Left ventricle myocardium inferior (tissue), 1 donor: ENCODE results near the gene PCA3. TPM values are rescaled to one million over a fixed set of nuclear protein-coding genes. Genes with fewer than 3 reads are reported as not detected.
A peak's percentile ranks its signal among the peaks of the same experiment; 100 is the strongest.

ENCODE experiments used
- DNase-seq: peaks from one replicate; pipeline ENCODE4 v3.0.0-alpha.2; 2020
- H3K27ac ChIP-seq: fragments of 200-600 bp; replicated peaks from 2 replicates; pipeline ENCODE4 v1.8.0; 2021
- H3K27me3 ChIP-seq: fragments of 200-600 bp; 2 replicates; pipeline ENCODE4 v1.8.0; 2021; ENCODE audit warnings: low read depth
- H3K36me3 ChIP-seq: fragments of 200-600 bp; 2 replicates; pipeline ENCODE4 v1.8.0; 2021
- H3K4me1 ChIP-seq: fragments of 200-600 bp; 2 replicates; pipeline ENCODE4 v1.8.0; 2021
- H3K4me3 ChIP-seq: fragments of 200-600 bp; 2 replicates; pipeline ENCODE4 v1.8.0; 2021; ENCODE audit warnings: mild to moderate bottlenecking, moderate library complexity
- H3K9me3 ChIP-seq: fragments of 200-600 bp; replicated peaks from 2 replicates; pipeline ENCODE4 v1.8.0; 2021
- CTCF ChIP-seq: fragments of 200-600 bp; IDR thresholded peaks from 2 replicates; pipeline ENCODE4 v1.8.0; 2021; ENCODE audit warnings: antibody characterized with exemption, mild to moderate bottlenecking, borderline replicate concordance
- intact Hi-C: fragments of 100-400 bp; cut with micrococcal nuclease; formaldehyde crosslinking; loops from one replicate; pipeline ENCODE4 v1.11.0; 2022
- total RNA-seq: library from RNA; stranded (reverse); fragmentation: NEBNext Ultra II Directional; extraction: Animal tissue kit (Norgen Biotek cat#: 25700); gene quantifications from one replicate; pipeline ENCODE4 v1.2.1, GENCODE V29; 2021
- donor health status: DM: no; HTN: yes; CAD: no; lungs with severe emphysema.

The PCA3 gene
- total RNA-seq, 1 donor from 2014 or later, result not detected

GRCh38 chr9:76812591-76812990 is 48.4 kb downstream of the PCA3 start:
- intact Hi-C loops, result loop anchor here (5.0 kb wide), 1 partner anchor 195 kb away; no protein-coding TSS in a partner anchor
- no peaks in the 10 kb centered on the region for H3K4me1 ChIP-seq
- no peak overlapping the region for H3K27ac ChIP-seq
- no peaks in the 10 kb centered on the region for H3K36me3 ChIP-seq
- DNase-seq, result no peak
- TF ChIP-seq CTCF, result no peak
- H3K9me3 ChIP-seq, result no peaks in the 10 kb centered on the region
- no peak overlapping the region for H3K4me3 ChIP-seq
- peaks cover 66% of the 10 kb centered on the region for H3K27me3 ChIP-seq

GRCh38 chr9:76817489-76817888 is 53.3 kb downstream of the PCA3 start:
- Histone ChIP-seq H3K27ac (no peak overlapping the region), H3K36me3 (no peaks in the 10 kb centered on the region), H3K9me3 (no peaks in the 10 kb centered on the region), H3K27me3 (peaks cover 34% of the 10 kb centered on the region), H3K4me3 (no peak overlapping the region), H3K4me1 (no peaks in the 10 kb centered on the region)
- no peak for TF ChIP-seq CTCF
- no peak for DNase-seq
- intact Hi-C loops, result no loop called here

GRCh38 chr9:76818271-76818670 is 54.0 kb downstream of the PCA3 start:
- Histone ChIP-seq H3K27ac (no peak overlapping the region), H3K27me3 (peaks cover 28% of the 10 kb centered on the region), H3K4me3 (no peak overlapping the region), H3K9me3 (no peaks in the 10 kb centered on the region), H3K36me3 (no peaks in the 10 kb centered on the region), H3K4me1 (no peaks in the 10 kb centered on the region)
- peak; percentile 27 for DNase-seq
- TF ChIP-seq CTCF, result no peak
- intact Hi-C loops, result no loop called here

- H3K9me3 ChIP-seq, result no peaks in the 10 kb centered on the region
- no peak for DNase-seq
- intact Hi-C loops, result no loop called here
- no peaks in the 10 kb centered on the region for H3K36me3 ChIP-seq
- H3K4me3 ChIP-seq, result no peak overlapping the region
- peaks cover 10% of the 10 kb centered on the region for H3K27me3 ChIP-seq
- TF ChIP-seq CTCF, result no peak
- H3K4me1 ChIP-seq, result no peaks in the 10 kb centered on the region
- H3K27ac ChIP-seq, result no peak overlapping the region
Observed at GRCh38 chr9:76820431-76820830, 56.2 kb downstream of the PCA3 start.

- H3K9me3 ChIP-seq, result peaks cover 11% of the 10 kb centered on the region
- TF ChIP-seq CTCF, result no peak
- DNase-seq, result no peak
- no peaks in the 10 kb centered on the region for H3K4me1 ChIP-seq
- H3K4me3 ChIP-seq, result no peak overlapping the region
- no peaks in the 10 kb centered on the region for H3K36me3 ChIP-seq
- H3K27me3 ChIP-seq, result no peaks in the 10 kb centered on the region
- H3K27ac ChIP-seq, result no peak overlapping the region
- intact Hi-C loops, result no loop called here
Observed at GRCh38 chr9:76827296-76828080, 63.2 kb downstream of the PCA3 start.
